Kidney epithelial cell (primary cell): ENCODE results near the gene ANKS1A. TPM values are rescaled to one million over a fixed set of nuclear protein-coding genes. Genes with fewer than 3 reads are reported as not detected.

Source experiments
- DNase-seq: peaks from one replicate; pipeline ENCODE4 v3.0.0-alpha.2; 2010; ENCODE audit warnings: low read depth
- H3K27me3 ChIP-seq: 2 replicates; pipeline ENCODE4 v1.6.0; 2011; ENCODE audit warnings: low read length; ENCODE audit not compliant: control insufficient read depth, insufficient read depth
- H3K36me3 ChIP-seq: 2 replicates; pipeline ENCODE4 v1.5.1; 2011; ENCODE audit warnings: low read length; ENCODE audit not compliant: control insufficient read depth, insufficient read depth
- H3K4me3 ChIP-seq: 2 replicates; pipeline ENCODE4 v1.5.1; 2011; ENCODE audit warnings: low read depth, mild to moderate bottlenecking, control low read depth, low read length
- CTCF ChIP-seq: IDR thresholded peaks from 2 replicates; pipeline ENCODE4 v1.5.1; 2011; ENCODE audit warnings: mild to moderate bottlenecking, moderate library complexity, low read length, control low read depth, inconsistent platforms; ENCODE audit not compliant: insufficient read depth, poor library complexity, severe bottlenecking
- total RNA-seq: library from RNA; depleted of rRNA; stranded (reverse); fragments of >200 nt; gene quantifications from 2 replicates; pipeline ENCODE4 v1.2.3, GENCODE V29; 2015

Gene ANKS1A
- total RNA-seq, 1 donor from 2014 or later, result 20.2 TPM

GRCh38 chr6:35016502-35017321 is 127.7 kb downstream of the ANKS1A start:
- H3K27me3 ChIP-seq, result no peaks in the 10 kb centered on the region
- H3K36me3 ChIP-seq, result peaks cover 2% of the 10 kb centered on the region
- TF ChIP-seq CTCF, result no peak
- H3K4me3 ChIP-seq, result no peak overlapping the region
- DNase-seq, result no peak

- Histone ChIP-seq H3K4me3 (no peak overlapping the region), H3K27me3 (no peaks in the 10 kb centered on the region), H3K36me3 (peaks cover 2% of the 10 kb centered on the region)
- no peak for TF ChIP-seq CTCF
- no peak for DNase-seq
These were observed 128.5 kb downstream of the ANKS1A start for GRCh38 chr6:35017411-35018181.

- Histone ChIP-seq H3K27me3 (no peaks in the 10 kb centered on the region), H3K4me3 (no peak overlapping the region), H3K36me3 (peaks cover 2% of the 10 kb centered on the region)
- TF ChIP-seq CTCF, result no peak
- DNase-seq, result no peak
These were observed 129.1 kb downstream of the ANKS1A start for GRCh38 chr6:35018182-35018519.

GRCh38 chr6:35018746-35019145 is 129.7 kb downstream of the ANKS1A start:
- no peak for DNase-seq
- no peak overlapping the region for H3K4me3 ChIP-seq
- no peak for TF ChIP-seq CTCF
- H3K36me3 ChIP-seq, result peaks cover 2% of the 10 kb centered on the region
- no peaks in the 10 kb centered on the region for H3K27me3 ChIP-seq

- H3K4me3 ChIP-seq, result no peak overlapping the region
- peaks cover 2% of the 10 kb centered on the region for H3K36me3 ChIP-seq
- DNase-seq, result no peak
- no peaks in the 10 kb centered on the region for H3K27me3 ChIP-seq
- no peak for TF ChIP-seq CTCF
These were observed 130.1 kb downstream of the ANKS1A start for GRCh38 chr6:35019171-35019570.

GRCh38 chr6:35019831-35020230 is 130.8 kb downstream of the ANKS1A start:
- no peak for DNase-seq
- H3K4me3 ChIP-seq, result no peak overlapping the region
- no peaks in the 10 kb centered on the region for H3K27me3 ChIP-seq
- TF ChIP-seq CTCF, result no peak
- peaks cover 2% of the 10 kb centered on the region for H3K36me3 ChIP-seq
